NCI-H510A treated with DMSO at 0.1 percent for 48 hours (cell line): ENCODE data around the gene RIBC2.
"Not testable (repeated sequence)": the region's sequence is repeated elsewhere in the genome, so short reads cannot be mapped to it uniquely, and the experiment has no call there.

ENCODE experiments used
- DNase-seq: peaks from one replicate; lab custom pipeline; 2025; lab: John Stamatoyannopoulos, UW

The RIBC2 gene

DNA sequence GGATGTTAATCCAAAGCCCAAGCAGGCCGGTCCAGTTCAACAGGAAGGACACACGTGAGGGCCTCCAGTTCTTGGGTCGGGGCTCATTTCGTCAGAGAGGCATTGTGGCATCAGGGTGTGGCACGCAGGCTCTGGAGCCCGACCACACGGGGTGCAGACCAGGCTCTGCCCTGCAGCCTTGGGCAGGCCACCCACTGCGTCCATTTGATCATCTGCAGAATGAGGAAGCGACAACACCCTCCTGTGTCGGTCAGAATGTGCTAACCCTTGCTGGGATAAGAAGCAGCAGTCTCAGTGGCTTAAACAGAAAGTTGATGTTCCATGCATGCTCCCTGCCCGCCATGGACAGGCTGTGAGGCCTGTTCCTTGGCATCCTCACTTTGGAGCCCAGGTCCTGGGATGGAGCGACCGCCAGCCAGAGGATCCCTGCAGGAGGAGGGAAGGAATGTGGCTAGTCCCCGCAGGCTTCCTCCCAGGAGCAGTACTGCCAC is 10.8 kb downstream of the RIBC2 start:
- no peak for DNase-seq

DNA sequence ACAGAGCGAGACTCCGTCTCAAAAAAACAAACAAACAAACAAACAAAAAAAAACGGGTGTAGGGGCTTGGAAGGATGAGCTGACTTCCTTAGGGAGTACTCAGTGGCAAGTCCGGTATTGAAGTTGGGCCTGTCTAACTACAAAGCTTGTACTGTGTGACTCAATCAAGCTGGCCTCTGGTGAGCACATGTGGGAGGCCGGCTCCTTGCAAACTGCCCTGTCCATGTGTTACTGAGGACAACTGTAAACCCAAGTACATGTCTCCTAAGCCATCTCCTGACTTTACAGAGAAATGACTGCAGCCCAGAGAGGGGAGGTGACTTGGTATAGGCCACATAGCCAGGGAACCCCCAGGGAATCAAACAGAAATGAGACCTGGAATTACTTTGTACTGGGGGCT is 11.6 kb downstream of the RIBC2 start:
- DNase-seq: no peak

DNA sequence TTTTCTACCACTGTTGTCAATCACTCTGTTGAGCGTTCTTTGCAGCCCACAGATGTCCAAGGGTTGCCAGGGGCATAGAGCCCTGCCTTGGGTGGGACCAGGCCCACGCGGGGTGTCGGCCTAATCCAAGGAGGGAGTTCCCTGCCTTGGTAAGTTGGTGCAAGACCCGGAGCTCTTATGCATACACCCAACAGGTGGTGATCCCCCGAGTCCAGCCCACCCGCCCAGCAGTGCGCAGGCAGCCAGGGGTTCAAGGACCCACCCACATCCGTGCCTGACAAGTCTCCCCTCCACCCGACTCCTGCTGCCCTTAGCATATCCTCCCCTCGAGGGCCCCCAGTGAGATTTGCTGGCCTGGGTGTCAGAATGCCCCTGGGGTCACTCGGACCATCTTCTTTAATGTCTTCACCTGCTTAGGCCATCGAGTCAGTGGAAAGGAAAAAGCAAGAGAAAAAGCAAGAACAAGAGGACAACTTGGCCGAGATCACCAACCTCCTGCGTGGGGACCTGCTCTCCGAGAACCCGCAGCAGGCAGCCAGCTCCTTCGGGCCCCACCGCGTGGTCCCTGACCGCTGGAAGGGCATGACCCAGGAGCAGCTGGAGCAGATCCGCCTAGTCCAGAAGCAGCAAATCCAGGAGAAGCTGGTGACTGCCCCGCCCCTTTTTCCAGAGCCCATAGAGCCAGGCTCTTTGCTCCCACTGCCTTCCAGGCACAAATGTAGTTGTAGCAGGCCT is 12.2 kb downstream of the RIBC2 start:
- DNase-seq: no peak

DNA sequence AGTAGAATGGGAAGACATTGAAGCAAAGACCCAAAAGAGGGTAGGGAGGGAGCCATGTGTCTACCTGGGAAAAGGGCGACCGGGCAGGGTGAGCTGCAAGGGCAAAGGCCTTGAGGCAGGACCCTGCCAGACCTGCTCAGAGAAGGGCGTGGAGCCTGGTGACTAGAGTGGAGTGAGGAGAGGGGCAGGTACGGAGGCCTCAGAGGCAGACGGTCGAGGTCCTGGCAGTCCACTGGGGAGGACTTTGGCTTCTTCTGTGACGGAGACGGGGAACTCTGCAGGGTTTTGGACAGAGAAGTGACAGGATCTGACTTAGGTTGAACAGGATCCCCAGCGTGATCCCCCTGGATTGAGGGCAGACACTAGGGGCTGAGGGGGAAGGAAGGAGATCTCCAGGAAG is 12.9 kb downstream of the RIBC2 start:
- no peak for DNase-seq

DNA sequence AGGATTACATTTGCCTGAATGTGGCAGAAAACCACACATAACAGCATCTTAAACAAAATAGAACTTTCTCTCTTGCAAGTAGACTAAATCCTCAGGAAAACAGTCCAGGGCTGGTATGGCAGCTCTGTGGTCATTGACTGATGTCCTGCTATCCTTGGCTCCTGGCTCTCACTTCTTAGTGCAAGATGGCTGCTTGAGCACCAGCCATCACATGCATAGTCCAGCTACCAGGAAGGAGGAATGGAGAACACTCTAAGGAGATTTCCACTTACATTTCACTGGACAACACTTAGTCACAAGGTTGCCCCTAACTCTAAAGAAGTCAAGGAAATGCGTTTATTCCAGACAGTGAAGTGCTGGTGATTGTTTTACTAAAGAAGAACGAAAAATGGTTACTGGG is 13.6 kb downstream of the RIBC2 start:
- DNase-seq: no peak

DNA sequence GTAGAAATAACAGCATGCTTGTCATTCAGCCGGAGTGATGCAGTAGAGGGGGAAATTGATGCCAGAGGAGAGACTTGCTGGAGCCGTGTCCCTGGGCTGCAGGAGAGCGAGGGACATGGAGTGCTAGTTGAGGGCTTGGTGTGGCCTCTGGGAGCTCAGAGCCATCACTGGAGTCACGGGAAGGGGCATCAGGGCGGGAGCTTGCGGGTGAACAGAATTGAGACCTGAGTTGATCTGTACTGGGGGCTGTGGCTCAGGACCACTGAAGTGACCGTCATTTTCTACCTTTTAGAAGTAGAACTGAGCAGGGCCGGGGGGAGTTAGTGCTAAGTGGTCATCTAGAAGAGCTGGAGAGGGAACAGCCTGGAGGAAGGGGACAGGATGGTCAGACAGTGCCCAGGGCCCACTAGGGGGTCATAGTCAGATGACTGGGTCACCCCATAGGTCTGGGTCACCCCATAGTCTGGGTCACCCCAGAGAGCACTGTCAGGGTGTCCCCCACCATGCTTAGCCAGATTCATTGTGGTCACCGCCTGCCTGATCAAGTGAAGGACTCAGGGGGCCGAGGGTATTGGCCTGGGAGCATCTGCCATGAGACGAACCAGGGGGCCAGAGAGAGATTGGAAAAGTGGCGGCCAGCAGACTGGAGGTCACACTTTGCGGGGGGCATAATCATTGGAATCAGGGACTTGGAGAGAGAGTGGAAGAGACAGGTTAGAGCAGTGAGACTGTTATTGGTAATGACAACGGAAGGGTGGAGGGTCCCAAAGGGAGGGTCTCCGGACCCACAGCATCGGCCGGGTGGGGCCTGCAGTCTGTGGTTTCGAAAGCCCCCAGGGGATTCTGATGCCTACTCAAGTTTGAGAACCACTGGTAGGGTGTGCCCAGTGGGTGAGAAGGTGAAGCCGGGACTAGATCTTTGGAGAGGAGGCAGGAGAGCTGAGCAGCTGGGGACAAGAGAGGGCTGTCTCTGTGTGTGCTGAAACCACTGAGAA is 15.2 kb downstream of the RIBC2 start:
- DNase-seq: no peak

DNA sequence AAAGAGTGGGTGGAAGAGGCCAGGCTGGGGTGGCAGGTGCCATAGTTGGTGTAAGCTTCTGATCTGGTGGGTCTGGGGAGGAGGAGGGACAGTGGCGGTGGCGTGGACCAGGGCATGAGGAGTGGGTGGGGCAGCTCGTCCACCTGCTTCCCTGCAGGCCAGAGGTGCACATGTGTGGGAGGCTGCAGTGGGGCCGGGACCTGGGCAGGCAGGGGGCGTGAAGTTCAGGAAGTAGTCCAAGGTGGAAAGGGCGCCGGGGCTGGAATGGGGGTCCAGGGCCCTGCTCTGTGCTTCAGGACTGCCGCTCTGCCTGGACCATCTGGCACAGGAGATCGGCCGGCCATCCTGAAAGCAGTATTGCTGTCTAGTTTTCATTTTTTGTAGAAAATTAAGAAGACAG is 15.9 kb downstream of the RIBC2 start:
- DNase-seq: no peak

DNA sequence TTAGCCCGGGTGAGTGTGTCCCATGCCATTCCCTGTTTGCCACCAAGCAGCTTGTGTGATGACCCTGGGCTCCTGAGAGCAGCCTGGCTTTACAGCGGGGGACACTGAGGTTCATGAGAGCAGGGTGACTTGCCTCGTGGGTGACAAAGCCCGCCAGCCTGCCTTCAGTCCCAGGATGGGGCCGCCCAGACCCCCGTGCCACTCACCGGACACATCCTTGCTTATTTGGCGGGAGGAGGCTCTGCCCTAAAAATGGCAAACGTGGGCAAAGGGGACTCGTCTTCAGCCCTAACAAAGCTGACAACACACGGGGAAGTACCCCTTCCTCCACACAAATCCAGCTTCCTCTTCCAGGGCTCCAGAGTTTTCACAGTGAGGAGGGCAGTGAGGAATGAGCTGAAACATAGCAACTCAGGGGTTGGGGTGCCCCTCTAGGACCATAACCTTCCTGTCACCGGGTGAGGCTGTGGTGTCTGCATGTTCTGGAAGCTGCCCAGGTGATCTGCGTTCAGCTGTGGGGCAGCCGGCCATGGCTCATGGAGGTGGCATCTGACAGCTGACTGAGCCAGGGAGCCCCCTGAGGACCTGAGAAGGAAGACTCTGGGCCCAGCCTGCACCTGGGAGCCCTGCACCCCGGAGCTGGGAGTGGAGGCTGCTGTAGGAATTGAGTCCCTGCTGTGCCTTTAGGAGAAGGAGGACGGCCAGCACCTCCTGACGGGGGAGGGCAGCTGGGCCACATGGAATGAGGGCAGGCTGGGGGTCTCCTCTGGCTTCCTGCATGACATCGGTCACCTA is 16.7 kb downstream of the RIBC2 start:
- no peak for DNase-seq

DNA sequence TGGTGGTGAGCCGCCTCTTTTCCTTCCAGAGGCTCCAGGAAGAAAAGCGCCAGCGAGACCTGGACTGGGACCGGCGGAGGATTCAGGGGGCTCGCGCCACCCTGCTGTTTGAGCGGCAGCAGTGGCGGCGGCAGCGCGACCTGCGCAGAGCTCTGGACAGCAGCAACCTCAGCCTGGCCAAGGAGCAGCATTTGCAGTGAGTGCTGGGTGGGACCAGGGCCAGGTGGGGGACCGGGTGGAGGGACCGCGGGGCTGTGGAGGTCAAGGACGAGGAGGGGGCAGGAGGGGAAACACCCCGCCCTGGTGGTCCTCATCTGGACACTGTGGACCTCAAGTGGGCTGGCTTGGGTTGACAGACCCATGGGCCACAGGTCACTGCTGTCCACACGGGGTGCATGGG is 17.4 kb downstream of the RIBC2 start:
- no peak for DNase-seq

DNA sequence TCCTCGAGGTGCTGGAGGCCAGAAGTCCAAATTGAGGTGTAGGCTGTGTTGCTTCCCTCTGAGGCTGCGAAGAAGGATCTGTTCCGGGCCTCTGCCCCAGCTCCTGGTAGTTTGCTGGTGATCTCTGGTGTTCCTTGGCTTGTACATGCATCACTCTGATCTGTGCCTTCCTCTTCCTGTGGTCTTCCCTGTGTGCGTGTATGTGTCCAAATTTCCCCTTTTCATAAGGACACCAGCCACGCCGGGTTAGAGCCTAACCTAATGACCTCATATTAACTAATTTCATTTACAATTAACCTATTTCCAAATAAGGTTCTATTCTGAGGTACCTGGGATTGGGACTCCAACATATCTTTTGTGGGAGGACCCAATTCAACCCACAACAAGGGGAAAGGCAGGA is 21.5 kb downstream of the RIBC2 start:
- DNase-seq: no peak

DNA sequence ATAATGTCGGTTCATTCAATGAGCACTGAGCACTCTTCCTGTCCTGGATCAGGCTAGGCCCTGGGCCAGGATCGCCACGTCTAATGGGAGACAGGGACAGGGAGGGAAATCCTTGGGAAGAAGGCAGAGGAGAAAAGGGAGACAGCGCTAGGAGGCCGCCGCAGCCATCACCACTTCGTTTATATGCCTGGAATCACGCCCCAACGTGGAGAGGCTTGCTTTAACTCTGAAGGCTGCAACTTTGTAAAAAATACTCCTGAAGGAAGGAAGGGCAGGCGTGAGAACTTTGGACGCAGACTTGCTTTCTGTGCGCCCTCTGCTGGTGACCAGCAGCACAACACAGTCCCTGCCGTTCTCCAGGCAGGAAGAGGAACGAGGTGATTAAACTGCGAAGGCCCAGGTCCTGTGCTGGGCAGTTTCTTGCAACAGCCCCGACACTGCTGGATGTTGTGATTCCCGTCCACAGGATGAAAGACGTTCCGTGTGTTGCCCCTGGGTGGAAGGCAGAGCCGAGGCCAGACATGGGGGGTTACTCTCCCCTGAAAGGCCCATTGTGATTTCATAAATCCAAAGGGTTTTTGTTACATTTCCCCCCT is 22.1 kb downstream of the RIBC2 start:
- DNase-seq: peak; percentile 69

DNA sequence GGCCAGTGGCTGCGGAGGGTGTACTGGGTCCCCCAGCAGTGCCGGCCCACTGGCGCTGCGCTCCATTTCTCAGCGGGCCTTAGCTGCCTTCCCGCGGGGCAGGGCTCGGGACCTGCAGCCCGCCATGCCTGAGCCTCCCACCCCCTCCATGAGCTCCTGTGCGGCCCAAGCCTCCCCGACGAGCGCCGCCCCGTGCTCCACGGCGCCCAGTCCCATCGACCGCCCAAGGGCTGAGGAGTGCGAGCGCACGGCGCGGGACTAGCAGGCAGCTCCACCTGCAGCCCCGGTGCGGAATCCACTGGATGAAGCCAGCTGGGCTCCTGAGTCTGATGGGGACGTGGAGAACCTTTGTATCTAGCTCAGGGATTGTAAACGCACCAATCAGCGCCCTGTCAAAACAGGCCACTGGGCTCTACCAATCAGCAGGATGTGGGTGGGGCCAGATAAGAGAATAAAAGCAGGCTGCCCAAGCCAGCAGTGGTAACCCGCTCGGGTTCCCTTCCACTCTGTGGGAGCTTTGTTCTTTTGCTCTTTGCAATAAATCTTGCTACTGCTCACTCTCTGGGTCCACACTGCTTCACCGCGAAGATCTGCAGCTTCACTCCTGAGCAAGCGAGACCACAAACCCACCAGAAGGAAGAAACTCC is 23.5 kb downstream of the RIBC2 start:
- not testable (repeated sequence) for DNase-seq

DNA sequence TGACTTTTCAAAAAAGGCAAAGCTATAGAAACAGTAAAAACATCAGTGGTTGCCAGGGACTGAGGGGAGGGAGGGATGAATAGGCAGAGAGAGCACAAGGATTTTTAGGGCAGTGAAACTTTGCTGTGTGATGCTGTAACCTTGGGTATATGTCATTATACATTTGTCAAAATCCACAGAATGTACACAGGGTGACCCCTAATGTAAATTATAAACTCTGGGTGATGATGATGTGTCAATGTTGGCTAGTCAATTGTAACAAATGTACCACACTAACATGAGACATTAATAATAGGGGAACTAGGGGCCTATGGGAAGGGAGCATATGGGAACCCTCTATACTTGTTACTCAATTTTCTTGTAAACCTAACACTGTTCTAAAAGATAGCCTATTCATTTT is 24.8 kb downstream of the RIBC2 start:
- DNase-seq: no peak

DNA sequence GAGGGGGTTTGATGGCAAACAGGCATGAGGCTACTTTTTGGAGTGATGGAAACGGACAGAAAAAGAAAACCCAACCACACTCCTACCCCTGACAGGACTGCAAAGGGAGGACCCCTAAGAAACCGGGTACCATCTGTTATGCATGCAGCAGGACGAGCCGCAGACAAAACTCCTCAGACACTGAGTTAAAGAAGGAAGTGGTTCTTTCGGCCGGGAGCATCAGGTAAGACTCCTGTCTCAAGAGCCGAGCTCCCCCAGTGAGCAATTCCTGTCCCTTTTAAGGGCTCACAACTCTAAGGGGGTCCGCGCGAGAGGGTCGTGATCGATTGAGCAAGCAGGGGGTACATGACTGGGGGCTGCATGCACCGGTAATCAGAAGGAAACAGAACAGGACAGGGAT is 27.2 kb downstream of the RIBC2 start:
- DNase-seq: not testable (repeated sequence)

DNA sequence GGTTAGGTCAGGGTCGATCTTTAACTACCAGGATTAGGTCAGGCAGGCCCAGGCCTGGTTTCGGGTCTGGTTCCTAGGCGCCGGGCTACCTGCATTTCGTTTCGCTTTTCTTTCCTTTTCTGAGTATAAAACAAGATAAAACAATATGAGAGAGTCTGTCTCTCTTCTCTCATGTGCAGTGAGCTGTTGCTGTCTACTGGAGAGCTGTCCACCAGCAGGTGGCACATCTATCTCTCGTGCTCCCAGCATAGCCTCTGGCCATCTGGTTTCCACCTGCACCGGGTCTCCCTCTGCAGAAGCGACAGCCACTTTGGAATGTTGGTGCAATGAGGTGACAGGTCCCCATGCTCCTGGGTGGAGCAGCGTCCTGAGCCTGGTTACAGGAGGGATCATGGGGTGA is 27.6 kb downstream of the RIBC2 start:
- peak; percentile 23 for DNase-seq

DNA sequence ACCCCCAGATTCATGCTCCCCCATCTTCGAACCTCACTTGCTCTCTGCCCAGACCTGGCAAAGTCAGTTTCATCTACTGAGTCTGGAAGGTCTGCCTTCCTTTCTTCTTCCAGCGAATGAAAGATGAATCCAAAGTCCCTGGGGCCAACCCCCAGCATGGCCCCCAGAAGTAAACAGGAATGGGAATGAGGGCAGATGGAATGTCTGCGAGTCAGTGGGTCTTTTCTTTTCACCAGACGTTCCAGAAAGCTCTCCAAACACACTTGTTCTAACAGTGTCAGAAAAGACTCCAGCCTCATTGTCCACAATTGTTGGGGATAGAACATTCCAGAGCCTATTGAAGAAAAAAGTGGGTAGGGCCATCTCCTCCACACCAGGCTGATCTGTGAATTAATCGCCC is 28.6 kb downstream of the RIBC2 start:
- DNase-seq: no peak

DNA sequence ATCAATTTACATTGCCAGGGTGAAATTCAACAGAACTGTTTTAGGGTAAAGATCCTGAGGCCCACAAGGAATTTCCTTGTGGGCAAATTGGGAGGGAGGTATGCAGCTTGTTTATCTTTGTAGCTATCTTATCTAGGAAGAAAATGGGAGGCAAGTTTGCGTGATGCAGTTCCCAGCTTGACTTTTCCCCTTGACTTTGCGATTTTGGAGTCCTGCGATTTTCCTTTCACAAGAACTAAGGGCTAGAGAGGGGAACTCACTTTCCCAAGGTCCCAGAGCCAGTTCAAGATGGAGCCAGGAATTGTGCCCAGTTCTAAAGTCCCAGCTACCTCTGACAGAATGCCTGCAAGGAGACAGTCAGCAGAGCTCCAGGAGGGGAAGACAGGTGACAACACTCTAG is 30.7 kb downstream of the RIBC2 start:
- DNase-seq: no peak

DNA sequence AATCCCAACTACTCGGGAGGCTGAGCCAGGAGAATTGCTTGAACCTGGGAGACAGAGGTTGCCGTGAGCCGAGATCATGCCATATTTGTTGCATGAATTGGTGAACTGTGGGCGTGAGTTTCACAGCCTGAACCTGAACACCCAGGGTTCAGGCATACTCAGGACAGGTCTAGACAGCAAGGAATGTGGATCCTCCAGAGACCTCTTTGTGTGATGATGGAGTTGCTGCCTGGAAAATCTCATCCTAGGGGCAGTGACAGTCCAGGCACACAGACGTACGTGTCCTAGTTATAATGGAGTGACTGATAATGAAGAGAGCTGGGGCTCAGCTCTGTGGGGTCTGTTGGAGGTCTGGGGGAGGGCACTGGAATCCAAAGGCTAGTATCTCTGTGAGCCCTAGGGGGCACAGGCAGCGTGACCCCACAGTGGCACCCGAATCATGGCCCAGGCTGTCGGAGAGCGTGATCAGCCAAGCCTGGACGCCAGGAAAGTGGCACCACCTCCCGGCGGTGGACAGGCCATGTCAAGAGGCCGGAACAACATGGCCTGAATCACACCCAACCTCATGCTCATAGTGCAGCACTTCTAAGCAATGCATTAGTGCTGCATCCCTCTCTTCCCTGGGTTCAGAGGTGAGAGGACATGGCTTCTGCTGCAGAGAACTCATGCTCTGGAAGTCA is 31.7 kb downstream of the RIBC2 start:
- no peak for DNase-seq

DNA sequence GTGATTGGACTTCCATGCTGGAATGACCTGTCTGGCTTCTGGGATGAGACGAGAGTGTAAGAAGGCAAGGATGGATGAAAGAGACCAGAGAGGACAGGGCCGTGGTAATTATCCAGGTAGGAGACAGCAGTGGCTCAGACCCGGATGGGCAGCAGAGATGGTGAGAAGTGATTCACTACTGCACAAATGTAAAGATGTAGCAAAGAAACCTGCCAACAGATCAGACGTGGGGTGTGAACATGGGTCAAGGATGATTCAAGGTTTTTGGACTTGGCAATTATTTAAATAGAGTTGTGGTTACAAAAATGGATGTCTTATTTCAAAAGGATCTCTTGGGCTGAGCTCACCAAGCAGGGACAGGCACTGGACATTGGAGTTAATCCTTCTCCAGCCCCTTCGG is 32.7 kb downstream of the RIBC2 start:
- no peak for DNase-seq

DNA sequence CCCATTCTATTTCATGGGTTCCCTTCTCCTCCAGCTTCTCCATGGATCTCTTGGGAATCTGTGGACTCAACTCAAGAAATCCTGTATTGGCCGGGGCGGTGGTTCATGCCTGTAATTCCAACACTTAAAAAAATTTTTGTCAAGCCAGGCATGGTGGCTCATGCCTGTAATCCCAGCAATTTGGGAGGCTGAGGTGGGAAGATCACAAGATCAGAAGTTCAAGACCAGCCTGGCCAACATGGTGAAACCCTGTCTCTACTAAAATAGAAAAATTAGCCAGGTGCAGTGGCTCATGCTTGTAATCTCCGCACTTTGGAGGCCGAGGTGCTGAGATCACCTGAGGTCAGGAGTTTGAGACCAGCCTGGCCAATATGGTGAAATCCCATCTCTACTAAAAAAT is 34.1 kb downstream of the RIBC2 start:
- DNase-seq: not testable (repeated sequence)

DNA sequence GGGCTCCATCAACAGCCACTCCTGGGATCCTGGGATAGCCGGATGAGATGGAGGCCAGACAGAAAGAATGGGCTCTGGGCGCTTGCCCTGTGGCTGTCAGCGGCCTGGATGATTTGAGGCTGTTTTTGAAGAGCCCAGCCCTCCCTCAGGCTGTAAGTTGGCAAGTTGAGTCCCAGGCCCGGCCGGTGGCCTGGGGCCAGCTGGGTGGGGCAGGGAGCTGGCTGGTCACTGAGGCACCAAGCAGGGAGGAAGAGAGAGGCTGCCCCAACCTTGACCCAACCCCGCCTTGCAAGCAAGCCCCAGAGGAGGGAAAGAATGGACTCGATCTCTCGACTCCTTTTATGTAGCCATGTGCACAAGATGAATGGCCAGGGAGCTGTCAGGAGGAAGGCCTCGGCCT is 34.9 kb downstream of the RIBC2 start:
- no peak for DNase-seq
